Activated effector memory CD4-positive, alpha-beta T cell treated with anti-CD3 and anti-CD28 coated beads, Interleukin-2, amount 50 U/mL, for 16 hours (primary cell): ENCODE results near the gene SSX2IP.
"Not testable (repeated sequence)": the region's sequence is repeated elsewhere in the genome, so short reads cannot be mapped to it uniquely, and the experiment has no call there.

Source experiments
- DNase-seq: peaks from one replicate; pipeline ENCODE4 v3.0.0-alpha.2; 2020

Gene SSX2IP

DNA sequence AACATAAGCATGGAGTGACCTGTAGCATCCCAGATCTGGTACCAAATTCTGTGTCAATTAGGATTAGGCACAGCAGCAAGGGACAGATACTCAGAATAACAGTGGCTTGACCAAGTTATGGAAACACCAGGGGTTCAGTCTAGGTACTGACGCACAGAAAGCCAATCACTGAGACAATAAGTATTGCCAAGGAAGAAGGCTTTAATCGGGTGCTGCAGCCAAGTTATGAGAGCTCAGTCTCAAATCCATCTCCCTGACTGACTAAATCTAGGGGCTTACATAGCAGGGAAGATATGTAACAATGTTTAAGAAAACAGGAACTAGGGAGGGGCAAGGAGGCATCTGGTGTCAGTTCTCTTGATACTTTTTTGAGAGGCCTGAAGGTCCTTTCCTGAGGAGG lies 76.4 kb downstream of the SSX2IP start:
- DNase-seq: no peak

DNA sequence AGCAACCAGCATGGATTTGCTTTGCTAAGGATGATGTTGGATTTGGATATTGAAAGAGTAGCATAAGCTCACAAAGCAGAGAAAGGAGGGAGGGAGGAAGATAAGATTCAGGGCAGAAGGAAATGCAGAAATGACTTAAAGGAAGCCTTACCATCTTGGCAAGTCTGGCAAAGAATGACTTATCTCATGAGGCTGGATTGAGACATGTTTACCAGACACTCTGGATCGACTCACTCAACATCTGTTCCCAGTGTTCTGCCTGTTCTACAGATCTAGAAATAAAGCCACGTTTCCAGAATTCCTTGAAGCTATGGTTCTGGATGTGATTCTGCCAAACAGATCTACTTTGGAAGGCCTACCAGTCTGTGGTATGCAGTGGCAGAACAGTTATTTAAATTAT lies 77.2 kb downstream of the SSX2IP start:
- no peak for DNase-seq

DNA sequence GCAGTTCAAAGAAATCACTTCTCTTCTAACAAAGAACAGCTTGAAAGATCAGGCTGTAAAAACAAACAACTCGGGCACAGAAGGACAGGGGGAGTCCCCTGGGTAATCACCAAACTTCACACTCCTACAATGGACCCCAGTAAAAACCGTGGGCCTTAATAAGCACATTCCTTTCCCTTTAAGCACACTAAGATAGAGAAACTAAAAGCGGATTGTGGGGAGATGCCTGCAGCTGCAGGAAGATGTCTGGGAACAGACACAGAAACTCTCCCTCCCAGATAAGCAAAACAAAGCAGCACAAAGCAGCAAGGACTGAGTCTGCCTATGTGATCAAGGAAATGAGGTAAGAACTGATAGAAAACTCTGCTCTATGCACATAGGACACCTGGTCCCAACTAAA lies 78.5 kb downstream of the SSX2IP start:
- no peak for DNase-seq

GRCh38 chr1:84611091-84611490 lies 79.2 kb downstream of the SSX2IP start:
- no peak for DNase-seq

GRCh38 chr1:84606977-84607376 lies 83.3 kb downstream of the SSX2IP start:
- DNase-seq: no peak

GRCh38 chr1:84605157-84605556 lies 85.1 kb downstream of the SSX2IP start:
- DNase-seq: no peak

GRCh38 chr1:84603941-84604830 lies 86.1 kb downstream of the SSX2IP start:
- no peak for DNase-seq

- no peak for DNase-seq
Observed at GRCh38 chr1:84603223-84603622, 87.0 kb downstream of the SSX2IP start.

DNA sequence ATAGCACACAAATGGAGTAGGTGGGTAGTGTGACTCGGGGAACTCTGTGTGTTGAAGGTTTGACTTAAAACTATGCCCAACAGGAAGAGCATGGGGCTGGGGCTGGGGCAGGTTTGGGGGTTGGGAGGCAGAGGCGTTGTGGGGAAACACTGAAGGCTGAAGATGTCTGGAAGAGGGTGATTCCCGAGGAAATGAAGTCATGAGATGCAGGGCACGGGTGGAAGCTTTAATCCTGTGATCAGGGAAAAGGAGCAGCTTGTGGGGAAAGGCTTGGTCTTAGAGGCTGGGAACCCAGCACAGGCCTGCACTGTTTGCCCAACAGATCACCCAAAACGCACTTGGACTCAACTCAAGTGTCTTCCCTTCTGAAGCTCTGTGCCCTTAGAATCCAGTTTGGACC lies 89.5 kb downstream of the SSX2IP start:
- no peak for DNase-seq

DNA sequence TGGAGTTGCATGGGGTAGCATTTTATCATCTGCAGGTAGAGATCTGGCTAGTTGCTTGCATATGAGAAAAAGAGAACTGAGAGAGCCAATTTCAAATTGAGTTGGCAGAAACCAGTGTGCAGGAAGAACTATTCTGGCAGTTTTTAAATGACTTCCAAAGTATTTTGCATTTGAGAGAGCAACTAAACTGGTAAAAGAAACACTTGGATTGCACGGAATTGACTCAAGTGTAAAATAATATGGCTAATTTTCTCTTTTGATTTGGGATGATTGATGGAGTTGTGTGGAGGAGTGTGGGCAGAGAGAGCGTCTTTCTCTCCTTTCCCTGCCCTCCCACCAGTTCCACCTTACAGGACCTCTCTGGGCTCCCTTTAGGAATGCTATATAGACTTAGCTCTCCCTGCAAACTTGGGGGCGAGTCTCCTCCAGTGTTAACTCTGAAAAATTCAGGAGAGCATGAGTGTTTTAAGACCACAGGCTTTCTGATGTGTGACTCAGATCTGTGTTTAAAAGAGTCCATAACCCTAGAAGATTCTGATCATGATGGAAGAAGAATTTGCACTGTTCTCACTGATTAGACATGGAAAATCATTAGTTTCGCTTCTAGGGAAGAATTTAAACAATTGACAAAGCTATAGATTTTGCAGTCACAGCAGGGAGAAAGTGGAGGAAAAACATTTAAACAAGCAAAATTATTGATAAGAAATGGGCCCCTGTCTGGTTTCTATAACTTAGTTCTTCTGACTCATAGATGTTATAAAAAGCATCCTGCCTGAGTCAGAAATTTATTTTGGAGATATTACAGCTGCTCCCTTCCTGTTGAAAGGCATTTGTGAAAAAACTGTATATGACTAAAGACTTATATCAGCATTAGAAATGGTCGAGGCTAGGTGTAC lies 91.2 kb downstream of the SSX2IP start:
- no peak for DNase-seq

- no peak for DNase-seq
Observed at GRCh38 chr1:84598418-84598817, 91.8 kb downstream of the SSX2IP start.

- no peak for DNase-seq
Observed at GRCh38 chr1:84597011-84597410, 93.2 kb downstream of the SSX2IP start.

GRCh38 chr1:84594959-84595358 lies 95.3 kb downstream of the SSX2IP start:
- not testable (repeated sequence) for DNase-seq
